ENCODE measurements around the gene DNAAF6.

DNA sequence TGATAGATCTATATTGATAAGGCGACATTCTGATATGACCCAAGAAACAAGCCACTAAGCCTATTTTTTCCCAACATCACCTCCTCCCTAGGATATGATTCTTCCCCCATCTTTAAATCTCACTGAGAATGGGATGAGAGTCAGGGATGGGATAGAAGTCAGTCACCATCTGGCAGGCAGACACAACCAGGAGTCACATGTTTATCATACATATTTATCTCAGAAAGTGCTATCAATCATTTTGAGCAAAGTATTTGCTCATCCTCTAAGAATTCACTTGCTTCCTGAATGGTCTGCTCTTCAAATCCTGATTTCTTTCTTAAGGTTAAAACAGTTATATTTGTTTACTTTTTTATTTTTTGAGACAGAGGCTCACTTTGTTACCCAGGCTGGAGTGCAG is 20.3 kb downstream of the DNAAF6 start:
- TF ChIP-seq POLR2A (IDR thresholded peaks at IDR 0.05; ENCODE audit: extremely low read depth, insufficient read length) (no peak), MYC (IDR thresholded peaks at IDR 0.05; ENCODE audit: low read depth, low read length) (no peak)
- TF ChIP-seq, protein P1, sequence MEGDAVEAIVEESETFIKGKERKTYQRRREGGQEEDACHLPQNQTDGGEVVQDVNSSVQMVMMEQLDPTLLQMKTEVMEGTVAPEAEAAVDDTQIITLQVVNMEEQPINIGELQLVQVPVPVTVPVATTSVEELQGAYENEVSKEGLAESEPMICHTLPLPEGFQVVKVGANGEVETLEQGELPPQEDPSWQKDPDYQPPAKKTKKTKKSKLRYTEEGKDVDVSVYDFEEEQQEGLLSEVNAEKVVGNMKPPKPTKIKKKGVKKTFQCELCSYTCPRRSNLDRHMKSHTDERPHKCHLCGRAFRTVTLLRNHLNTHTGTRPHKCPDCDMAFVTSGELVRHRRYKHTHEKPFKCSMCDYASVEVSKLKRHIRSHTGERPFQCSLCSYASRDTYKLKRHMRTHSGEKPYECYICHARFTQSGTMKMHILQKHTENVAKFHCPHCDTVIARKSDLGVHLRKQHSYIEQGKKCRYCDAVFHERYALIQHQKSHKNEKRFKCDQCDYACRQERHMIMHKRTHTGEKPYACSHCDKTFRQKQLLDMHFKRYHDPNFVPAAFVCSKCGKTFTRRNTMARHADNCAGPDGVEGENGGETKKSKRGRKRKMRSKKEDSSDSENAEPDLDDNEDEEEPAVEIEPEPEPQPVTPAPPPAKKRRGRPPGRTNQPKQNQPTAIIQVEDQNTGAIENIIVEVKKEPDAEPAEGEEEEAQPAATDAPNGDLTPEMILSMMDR (IDR thresholded peaks at IDR 0.05; ENCODE audit: low read depth, low read length): no peak

Data from NB4 (cell line).